22Rv1 (cell line): ENCODE data around the gene RAP1GAP2.

Source experiments
- ZFX ChIP-seq: fragments of 450-650 bp; IDR thresholded peaks from 2 replicates; pipeline ENCODE4 v1.6.1; 2017; ENCODE audit warnings: antibody characterized with exemption, borderline replicate concordance
- TF ChIP-seq, protein P1 (sequence below): fragments of 450-650 bp; IDR thresholded peaks from 2 replicates; pipeline ENCODE4 v1.5.1; 2017; ENCODE audit warnings: mild to moderate bottlenecking

DNA sequence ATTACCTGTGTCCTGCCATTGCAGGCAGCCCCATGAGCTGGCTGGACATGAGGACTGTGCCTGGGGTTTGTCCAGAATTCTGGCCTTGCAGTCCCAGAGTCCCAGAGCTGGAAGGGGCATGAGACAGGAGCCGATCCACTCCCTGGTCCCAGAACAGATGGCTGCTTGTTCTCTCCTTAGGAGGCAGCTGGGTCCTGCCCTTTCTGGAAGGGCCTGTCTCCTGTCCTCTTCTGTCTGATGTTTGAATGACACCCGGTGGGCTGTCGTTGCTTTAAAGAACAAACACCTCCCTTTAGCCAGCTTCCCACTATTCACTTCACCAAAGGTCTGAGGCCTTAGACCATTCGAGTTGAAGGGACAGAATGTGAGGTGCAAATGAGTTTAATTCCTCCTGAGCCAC is 63.8 kb downstream of the RAP1GAP2 start:
- TF ChIP-seq, protein P1, sequence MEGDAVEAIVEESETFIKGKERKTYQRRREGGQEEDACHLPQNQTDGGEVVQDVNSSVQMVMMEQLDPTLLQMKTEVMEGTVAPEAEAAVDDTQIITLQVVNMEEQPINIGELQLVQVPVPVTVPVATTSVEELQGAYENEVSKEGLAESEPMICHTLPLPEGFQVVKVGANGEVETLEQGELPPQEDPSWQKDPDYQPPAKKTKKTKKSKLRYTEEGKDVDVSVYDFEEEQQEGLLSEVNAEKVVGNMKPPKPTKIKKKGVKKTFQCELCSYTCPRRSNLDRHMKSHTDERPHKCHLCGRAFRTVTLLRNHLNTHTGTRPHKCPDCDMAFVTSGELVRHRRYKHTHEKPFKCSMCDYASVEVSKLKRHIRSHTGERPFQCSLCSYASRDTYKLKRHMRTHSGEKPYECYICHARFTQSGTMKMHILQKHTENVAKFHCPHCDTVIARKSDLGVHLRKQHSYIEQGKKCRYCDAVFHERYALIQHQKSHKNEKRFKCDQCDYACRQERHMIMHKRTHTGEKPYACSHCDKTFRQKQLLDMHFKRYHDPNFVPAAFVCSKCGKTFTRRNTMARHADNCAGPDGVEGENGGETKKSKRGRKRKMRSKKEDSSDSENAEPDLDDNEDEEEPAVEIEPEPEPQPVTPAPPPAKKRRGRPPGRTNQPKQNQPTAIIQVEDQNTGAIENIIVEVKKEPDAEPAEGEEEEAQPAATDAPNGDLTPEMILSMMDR, result no peak
- TF ChIP-seq ZFX, result no peak
